ENCODE measurements around the gene CA10.

Gene CA10

GRCh38 chr17:52158450-52159042 lies at the start of gene CA10:
CA10 (minus strand) TSS chr17:52158714.
- DNase-seq: no peak

DNA sequence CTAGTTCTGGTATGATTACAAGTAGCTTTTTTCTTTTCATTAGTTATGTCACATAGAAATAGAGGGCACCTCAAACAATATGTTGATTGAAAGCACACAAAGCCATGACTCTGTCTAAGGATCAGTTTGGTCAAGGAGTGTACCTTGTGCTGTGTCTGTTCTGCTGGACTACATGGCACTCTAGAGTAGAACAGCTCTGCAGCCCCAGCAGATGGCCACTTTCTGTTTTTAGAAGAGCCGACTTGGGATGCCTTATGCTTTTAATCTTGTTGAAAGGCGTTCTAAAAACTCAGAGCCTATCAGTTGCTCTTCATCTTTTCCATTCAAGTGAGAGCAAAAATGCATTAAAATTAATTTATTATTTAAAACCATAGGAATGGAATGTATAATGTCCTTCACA lies 49.3 kb upstream of the CA10 start:
- no peak for DNase-seq

DNA sequence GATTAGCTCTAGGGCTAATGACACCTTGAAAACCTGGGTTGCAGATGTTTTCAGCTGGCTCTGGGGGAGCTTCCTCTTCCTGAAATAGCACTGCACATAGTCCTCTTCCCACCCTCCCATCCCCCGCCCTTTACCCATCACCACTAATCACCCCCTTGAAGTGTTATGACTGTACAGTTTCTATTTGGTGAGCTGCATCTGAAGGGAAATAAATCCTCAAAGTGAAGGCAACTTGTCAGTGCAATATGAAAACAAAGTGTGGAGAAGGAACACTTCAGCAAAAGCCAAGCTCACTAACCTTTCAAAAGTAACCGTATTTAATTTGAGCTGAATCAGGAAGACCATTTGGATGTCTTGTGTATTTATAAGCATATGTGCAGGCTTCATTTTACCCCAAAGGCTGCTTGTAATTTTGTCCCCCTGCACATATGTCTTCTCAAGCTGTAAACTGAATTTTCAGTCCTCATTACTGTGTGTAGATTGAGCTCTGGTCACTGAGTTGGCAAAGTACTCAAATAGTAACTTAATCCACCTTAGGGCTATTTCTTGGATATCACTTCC lies 44.1 kb upstream of the CA10 start:
- no peak for DNase-seq

DNA sequence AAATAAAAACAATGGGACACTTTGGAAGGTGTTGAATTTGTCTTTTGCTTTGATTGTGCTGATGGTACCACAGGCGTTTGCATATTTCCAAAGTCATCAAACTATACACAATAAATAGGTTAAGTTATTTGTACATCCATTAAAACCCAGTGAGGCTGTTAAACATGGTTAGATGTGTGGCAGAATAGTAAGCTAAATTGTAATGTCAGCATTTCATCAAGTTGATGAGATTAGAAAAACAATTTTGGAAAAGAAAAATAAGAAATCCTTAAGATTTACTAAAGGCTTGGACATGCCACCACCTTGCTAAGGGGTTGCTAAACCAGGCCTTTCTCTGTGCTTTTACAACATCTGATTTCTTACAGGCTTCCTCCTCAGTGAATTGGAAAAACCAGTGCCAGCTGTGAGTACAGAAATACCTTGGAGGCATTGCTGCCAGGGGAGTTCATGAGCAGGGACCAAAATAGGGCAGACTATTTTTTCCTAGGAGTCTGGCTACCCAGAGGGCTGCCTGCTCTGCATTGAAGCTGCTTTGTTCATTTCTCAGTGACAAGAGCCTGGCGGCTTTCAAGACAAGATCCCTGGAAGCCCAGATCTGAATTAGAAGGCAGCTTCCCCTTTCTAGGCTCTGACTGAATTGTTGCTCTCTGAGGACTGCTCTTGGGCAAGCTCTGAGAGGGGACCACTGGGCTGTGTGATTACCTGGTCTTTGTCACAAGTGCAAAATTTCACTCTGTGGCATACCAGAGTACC lies 43.4 kb upstream of the CA10 start:
- DNase-seq: no peak

GRCh38 chr17:52191491-52191890 lies 33.0 kb upstream of the CA10 start:
- DNase-seq: no peak

DNA sequence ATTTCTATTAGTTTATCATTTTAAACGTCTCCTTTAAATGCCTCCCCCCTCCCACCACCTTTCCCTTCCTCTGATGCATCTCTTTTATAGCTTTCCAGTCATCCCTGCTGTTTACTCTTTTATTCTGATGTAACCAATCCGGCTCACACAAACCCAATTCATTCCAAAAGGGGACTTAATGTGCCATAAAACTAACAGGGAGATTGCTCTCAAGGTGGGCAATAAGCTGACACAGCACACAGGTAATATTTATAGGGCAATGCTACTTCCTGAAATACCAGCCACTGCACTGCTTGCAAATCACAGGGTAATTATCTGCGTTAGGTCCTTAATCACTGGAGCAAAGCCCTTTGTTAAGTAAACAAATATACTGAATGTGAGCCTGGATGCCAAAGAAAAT lies 23.3 kb upstream of the CA10 start:
- no peak for DNase-seq

- DNase-seq: peak; percentile 53
These were observed 19.5 kb upstream of the CA10 start for GRCh38 chr17:52178012-52178411.

DNA sequence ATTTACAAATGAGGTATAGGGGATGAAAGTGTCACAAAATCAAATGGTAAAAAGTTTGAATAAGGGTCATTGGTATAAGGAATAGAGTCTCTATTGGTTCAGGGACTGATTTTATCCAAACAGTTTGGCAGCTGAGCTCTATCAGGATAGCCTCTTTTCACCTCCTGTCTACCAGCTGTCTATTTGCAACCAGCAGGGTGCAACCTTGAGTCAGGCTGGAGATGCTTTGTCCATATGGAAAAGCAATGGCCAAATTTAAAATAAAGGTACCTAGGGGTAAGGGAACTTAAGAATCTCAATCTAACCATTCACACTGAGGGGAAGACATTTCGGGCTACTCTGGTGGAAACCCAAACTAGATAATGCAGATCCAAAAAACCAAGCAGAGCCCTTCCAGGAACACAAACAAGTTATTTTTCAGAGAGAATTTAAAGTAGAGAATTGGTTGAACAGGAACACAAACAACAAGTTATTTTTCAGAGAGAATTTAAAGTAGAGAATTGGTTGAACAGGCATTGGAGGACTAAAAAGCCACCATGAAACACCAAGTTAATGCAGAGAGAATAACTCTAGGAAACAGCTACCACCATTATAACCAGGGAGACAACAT lies 12.6 kb upstream of the CA10 start:
- DNase-seq: no peak

DNA sequence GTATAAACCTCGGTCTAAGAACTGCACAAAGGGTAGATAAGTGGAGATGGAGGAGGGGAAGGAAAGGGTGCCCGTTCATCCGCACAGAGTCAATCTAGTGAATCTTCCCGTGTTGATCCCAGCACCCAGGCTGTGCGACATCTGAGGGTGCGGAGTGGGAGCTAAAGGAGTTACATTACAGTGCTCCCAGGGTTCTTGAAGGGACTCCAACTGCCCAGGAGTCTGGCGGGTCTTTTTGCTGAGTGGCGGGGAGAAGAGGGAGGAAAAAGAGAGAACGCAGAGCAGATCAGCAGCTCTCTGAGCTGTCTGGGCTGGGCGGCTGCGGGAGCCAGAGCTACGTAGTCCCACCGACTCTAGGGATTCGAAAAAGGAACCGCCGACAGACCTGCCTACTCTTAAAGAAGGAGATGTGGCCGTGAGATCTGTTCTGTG lies 1.6 kb upstream of the CA10 start:
- no peak for DNase-seq

GRCh38 chr17:52159246-52160135 lies 977 bp upstream of the CA10 start:
- no peak for DNase-seq

GRCh38 chr17:52157603-52158449 lies 688 bp downstream of the CA10 start:
- no peak for DNase-seq

- no peak for DNase-seq
These were observed 1.6 kb downstream of the CA10 start for GRCh38 chr17:52156576-52157570.

DNA sequence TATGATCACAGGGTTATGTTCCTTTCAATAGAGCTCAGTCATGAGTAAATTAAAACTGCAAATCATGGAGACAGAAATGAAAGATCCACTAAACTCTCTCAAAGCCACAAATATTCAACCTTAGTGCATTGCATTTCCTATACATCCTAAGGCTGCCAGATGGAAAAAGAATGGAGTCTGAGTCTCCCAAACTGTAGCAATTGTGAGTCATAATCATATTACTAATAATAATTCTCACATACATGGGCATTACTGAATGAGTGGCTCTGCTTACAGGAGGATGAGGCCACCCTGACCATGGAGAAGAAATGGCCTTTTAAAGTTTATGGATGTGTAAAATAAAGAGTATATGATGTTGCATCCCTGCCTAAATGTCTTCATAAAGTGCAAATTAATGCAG lies 3.2 kb downstream of the CA10 start:
- DNase-seq: no peak

DNA sequence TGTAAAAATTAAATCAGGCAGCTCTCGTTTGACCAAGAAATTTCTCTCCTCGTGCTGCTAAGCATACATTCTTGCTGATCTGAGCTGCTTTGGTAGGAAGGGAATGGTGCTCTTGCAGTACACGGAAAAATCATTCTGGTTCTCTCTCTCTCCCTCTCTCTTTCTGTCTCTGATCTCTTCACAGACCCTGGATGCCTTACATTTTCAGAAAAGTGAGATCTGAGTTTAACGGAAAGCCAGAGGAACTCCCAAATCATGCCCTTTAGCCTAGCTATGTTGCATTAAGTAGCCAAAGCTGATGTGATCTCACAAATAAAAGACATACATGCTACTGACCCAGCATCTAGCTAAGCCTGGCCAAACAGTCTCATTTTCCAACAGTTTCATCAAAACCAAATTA lies 4.0 kb downstream of the CA10 start:
- no peak for DNase-seq

DNA sequence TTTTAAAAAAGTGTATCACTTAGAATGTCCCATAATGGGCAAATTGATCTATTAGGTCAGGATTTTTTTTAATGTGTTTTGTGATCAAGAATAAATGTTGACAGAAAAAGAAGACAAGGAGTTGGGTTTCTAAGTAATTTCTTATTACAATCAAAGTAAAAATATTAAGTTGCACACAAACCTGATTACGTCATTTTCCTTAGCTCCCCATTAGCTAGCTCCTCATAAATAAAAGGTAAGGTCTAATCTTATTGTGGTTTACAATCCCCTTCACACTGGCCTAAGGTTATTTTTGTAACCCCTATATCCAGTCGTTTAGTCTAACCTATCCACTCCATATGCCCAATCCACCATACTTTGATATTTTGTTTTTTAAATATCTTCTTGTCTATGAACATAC lies 7.6 kb downstream of the CA10 start:
- DNase-seq: no peak

DNA sequence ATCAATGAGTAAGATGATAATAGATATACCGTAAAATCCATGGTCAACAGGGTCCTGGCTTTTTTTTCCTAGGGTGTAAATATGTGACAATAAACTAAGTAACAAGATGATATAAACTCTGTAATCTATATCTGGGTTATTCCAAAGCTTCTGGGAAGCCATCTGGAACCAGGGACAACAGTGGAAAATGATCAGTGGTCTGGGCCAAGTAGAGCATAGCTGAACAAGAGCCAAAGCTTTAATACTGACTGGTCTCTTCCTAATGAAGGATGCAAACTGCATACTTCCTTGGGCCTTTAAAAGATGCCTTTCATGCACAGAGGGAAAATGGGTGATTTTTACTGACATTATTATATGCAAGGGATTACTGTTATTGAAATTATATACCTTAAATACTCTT lies 8.9 kb downstream of the CA10 start:
- no peak for DNase-seq

DNA sequence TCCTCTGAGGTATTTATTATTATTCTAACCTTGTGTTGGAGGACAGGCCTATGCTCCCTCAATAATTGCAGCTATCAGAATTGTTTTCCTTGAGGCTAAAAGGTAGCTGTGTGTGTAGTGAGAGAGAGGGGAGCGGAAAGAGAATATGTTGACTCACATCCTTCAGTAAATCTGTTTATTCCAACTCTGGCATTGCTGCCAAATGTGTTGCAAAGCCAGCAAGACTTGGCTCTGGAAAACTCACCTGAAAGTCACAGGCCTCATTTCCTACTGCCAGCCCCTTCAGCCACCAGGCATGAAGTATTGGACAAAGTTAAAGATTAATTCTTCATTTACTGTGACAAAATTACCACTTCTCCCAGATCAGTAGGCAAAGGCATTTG lies 9.6 kb downstream of the CA10 start:
- DNase-seq: no peak

DNA sequence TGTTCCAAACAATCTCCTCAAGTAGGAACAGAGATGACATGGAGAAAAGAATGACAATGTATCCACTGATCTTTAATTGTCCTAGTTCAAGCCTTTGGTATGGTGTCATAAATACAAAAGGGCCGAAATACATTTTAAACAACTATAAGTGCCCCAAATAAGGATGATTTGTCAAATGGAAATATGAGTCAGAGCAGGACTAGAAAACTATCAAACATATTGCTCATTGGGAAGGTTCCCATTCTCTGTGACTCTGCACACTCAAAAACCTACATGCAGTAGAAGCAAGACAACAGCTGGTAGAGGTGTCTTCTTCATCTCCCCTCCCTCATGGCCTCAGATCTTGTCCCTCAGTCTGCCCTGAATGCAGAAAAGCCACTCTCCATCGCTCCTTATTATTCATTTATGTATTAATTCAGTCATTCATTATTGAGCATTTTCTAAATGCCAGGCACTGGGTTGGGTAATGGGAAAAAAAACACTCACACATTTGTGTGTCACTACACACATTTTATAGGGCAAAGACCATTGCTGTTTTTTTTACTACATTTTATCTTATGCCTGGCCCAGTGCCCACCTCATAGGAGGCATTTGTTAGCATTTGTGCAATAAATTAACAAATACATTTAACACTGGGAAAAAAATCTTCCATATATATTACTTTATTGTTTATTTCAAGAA lies 10.1 kb downstream of the CA10 start:
- no peak for DNase-seq

- peak; percentile 93 for DNase-seq
These were observed 10.6 kb downstream of the CA10 start for GRCh38 chr17:52147872-52148271.

DNA sequence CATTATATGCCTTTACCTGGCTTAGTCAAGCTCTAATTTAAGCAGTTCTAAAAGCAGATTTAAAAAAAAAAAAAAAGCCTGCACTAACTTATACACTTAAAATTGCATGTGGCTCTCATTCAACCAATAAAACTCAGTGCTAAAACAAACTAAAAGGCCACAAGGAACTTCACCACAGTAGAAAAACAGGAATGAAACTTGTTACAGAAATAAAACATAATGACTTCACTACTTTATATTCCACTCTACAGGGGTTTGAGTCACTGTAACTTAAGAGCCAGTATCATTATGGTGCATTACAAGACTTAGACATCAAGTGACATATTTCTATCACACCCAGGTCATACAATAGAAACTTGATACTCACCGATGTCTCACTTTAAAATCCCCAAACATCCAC lies 11.1 kb downstream of the CA10 start:
- peak; percentile 54 for DNase-seq

All from MV-4-11 (cell line).